ENCODE measurements around the gene ZNRF3.

The ZNRF3 gene

GRCh38 chr22:28855355-28856094, 27.8 kb upstream of the ZNRF3 start (continued):
- TF ChIP-seq ZNF660 (tag by site-specific recombination; IDR thresholded peaks at IDR 0.05): 0 out of 2 replicates have a peak, but pooled peaks have one; percentile 20
- no peak for TF ChIP-seq ZNF843 (tag by site-specific recombination; IDR thresholded peaks at IDR 0.05)
- no peak for TF ChIP-seq GLI2 (tag by site-specific recombination; IDR thresholded peaks at IDR 0.05; ENCODE audit: borderline replicate concordance, low read depth)
- no peak for TF ChIP-seq ZNF473 (tag by site-specific recombination; IDR thresholded peaks at IDR 0.05)
- TF ChIP-seq ZNF830 (tag by site-specific recombination; IDR thresholded peaks at IDR 0.05; ENCODE audit: low read depth): no peak
- no peak for TF ChIP-seq ZNF391 (tag by site-specific recombination; IDR thresholded peaks at IDR 0.05; ENCODE audit: borderline replicate concordance, low read depth)
- no peak for TF ChIP-seq ZBTB21 (tag by site-specific recombination; IDR thresholded peaks at IDR 0.05)
- no peak for TF ChIP-seq PRDM4 (tag by site-specific recombination; IDR thresholded peaks at IDR 0.05)
- no peak for TF ChIP-seq GLIS2 (tag by site-specific recombination; IDR thresholded peaks at IDR 0.05)
- TF ChIP-seq ZNF585B (tag by site-specific recombination; IDR thresholded peaks at IDR 0.05): no peak
- TF ChIP-seq ZNF121 (tag by site-specific recombination; IDR thresholded peaks at IDR 0.05): no peak
- TF ChIP-seq ZNF544 (tag by site-specific recombination; IDR thresholded peaks at IDR 0.05): no peak
- no peak for TF ChIP-seq OVOL3 (tag by site-specific recombination; IDR thresholded peaks at IDR 0.05)
- TF ChIP-seq TRIM28 (IDR thresholded peaks at IDR 0.05; ENCODE audit: borderline replicate concordance, low read length): peak; percentile 62; the same call in 1 of the 2 replicates
- TF ChIP-seq ZNF362 (tag by site-specific recombination; IDR thresholded peaks at IDR 0.05): no peak
- no peak for TF ChIP-seq SP3 (tag by site-specific recombination; IDR thresholded peaks at IDR 0.05)
- peak; percentile 64; the same call in 1 of the 2 replicates for TF ChIP-seq CTCF (tag by site-specific recombination; IDR thresholded peaks at IDR 0.05)
- TF ChIP-seq ZNF2 (tag by site-specific recombination; IDR thresholded peaks at IDR 0.05): 0 out of 2 replicates have a peak, but pooled peaks have one; percentile 42
- no peak for TF ChIP-seq ZNF175 (tag by site-specific recombination; IDR thresholded peaks at IDR 0.05)
- TF ChIP-seq ZNF692 (tag by site-specific recombination; IDR thresholded peaks at IDR 0.05): no peak
- no peak for TF ChIP-seq ZNF221 (tag by site-specific recombination; IDR thresholded peaks at IDR 0.05; ENCODE audit: borderline replicate concordance)
- TF ChIP-seq REST (tag by site-specific recombination; IDR thresholded peaks at IDR 0.05): no peak
- TF ChIP-seq IKZF3 (tag by site-specific recombination; IDR thresholded peaks at IDR 0.05): no peak
- no peak for TF ChIP-seq HOXC10 (CRISPR knock-in tag; IDR thresholded peaks at IDR 0.05)
- TF ChIP-seq ZNF623 (tag by site-specific recombination; IDR thresholded peaks at IDR 0.05): 0 out of 2 replicates have a peak, but pooled peaks have one; percentile 17
- TF ChIP-seq ZNF561 (tag by site-specific recombination; IDR thresholded peaks at IDR 0.05; ENCODE audit: borderline replicate concordance): no peak; the same call in 1 of the 2 replicates
- TF ChIP-seq ZBTB6 (tag by site-specific recombination; IDR thresholded peaks at IDR 0.05): no peak
